GM23248 (cell line): ENCODE measurements around the gene XPNPEP1. TPM values are rescaled to one million over a fixed set of nuclear protein-coding genes. Genes with fewer than 3 reads are reported as not detected.
"Not testable (repeated sequence)": the region's sequence is repeated elsewhere in the genome, so short reads cannot be mapped to it uniquely, and the experiment has no call there.

Experiments
- DNase-seq: peaks from one replicate; pipeline ENCODE4 v3.0.0-alpha.2; 2015
- H2AFZ ChIP-seq: fragments of 200-600 bp; sonication (generic); 2 replicates; pipeline ENCODE4 v1.6.1; 2016; ENCODE audit warnings: antibody characterized with exemption
- H3F3A ChIP-seq: fragments of 200-600 bp; sonication (generic); 2 replicates; pipeline ENCODE4 v1.6.1; 2016; ENCODE audit warnings: mild to moderate bottlenecking, antibody characterized with exemption, mixed run types; ENCODE audit not compliant: insufficient read depth
- H3K27ac ChIP-seq: fragments of 200-600 bp; sonication (generic); 2 replicates; pipeline ENCODE4 v1.5.1; 2016; ENCODE audit warnings: mild to moderate bottlenecking
- H3K27me3 ChIP-seq: fragments of 200-600 bp; sonication (generic); replicated peaks from 2 replicates; pipeline ENCODE4 v1.6.1; 2016; ENCODE audit warnings: mild to moderate bottlenecking; ENCODE audit not compliant: insufficient read depth
- H3K36me3 ChIP-seq: fragments of 200-600 bp; sonication (generic); 2 replicates; pipeline ENCODE4 v1.6.1; 2016; ENCODE audit warnings: low read depth, mild to moderate bottlenecking
- H3K4me1 ChIP-seq: fragments of 200-600 bp; sonication (generic); 2 replicates; pipeline ENCODE4 v1.6.1; 2016; ENCODE audit warnings: mild to moderate bottlenecking; ENCODE audit not compliant: insufficient read depth
- H3K4me2 ChIP-seq: fragments of 200-600 bp; sonication (generic); one replicate; pipeline ENCODE4 v1.6.1; 2016; ENCODE audit warnings: mild to moderate bottlenecking; ENCODE audit not compliant: unreplicated experiment
- H3K4me3 ChIP-seq: fragments of 200-600 bp; sonication (generic); 2 replicates; pipeline ENCODE4 v1.5.1; 2016; ENCODE audit warnings: mild to moderate bottlenecking
- H3K79me2 ChIP-seq: fragments of 200-600 bp; sonication (generic); 2 replicates; pipeline ENCODE4 v1.6.1; 2016; ENCODE audit warnings: mild to moderate bottlenecking; ENCODE audit not compliant: insufficient read depth
- H3K9ac ChIP-seq: fragments of 200-600 bp; sonication (generic); 2 replicates; pipeline ENCODE4 v1.6.1; 2016; ENCODE audit warnings: mild to moderate bottlenecking
- H3K9me2 ChIP-seq: fragments of 200-600 bp; sonication (generic); 2 replicates; pipeline ENCODE4 v1.6.1; 2016; ENCODE audit warnings: mixed run types, mild to moderate bottlenecking, moderate library complexity; ENCODE audit not compliant: insufficient read depth
- H3K9me3 ChIP-seq: fragments of 200-600 bp; sonication (generic); one replicate; pipeline ENCODE4 v1.6.1; 2017; ENCODE audit warnings: low read depth
- H4K20me1 ChIP-seq: fragments of 200-600 bp; sonication (generic); 2 replicates; pipeline ENCODE4 v1.6.0; 2016; ENCODE audit not compliant: insufficient read depth
- EZH2 ChIP-seq: fragments of 200-600 bp; sonication (generic); IDR thresholded peaks from 2 replicates; pipeline ENCODE4 v1.6.1; 2018; ENCODE audit warnings: antibody characterized with exemption, mild to moderate bottlenecking; ENCODE audit not compliant: insufficient read depth, poor library complexity, severe bottlenecking
- EZH2phosphoT487 ChIP-seq: fragments of 200-600 bp; sonication (generic); IDR thresholded peaks from 2 replicates; pipeline ENCODE4 v1.6.1; 2018; ENCODE audit warnings: antibody characterized with exemption, moderate library complexity, mild to moderate bottlenecking, low read depth; ENCODE audit not compliant: insufficient read depth
- WGBS, 2 experiments: methylation state at CpG; one replicate each; pipeline ENCODE4 v1.1.6; 2015 to 2017; ENCODE audit warnings: low lambda C conversion rate in 2 of 2, low coverage in 1 of 2; ENCODE audit errors: missing lambda C conversion rate in 2 of 2; 5-methylcytosine and 5-hydroxymethylcytosine counted together
- in situ Hi-C: fragments of 300-500 bp; cut with MboI; formaldehyde crosslinking; loops from 2 replicates; pipeline ENCODE4 v1.15.0; 2020
- polyA plus RNA-seq: library from polyadenylated mRNA; unstranded; fragments of >200 nt; fragmentation: Nextera tagmentation; extraction: Ambion mirVana; gene quantifications from 2 replicates; pipeline ENCODE4 v1.2.1, GENCODE V29; 2016
- total RNA-seq: library from RNA; depleted of rRNA; stranded (reverse); fragments of >200 nt; shearing (Covaris generic); gene quantifications from 2 replicates; pipeline ENCODE4 v1.2.3, GENCODE V29; 2014

Gene XPNPEP1
- total and polyA plus RNA-seq, 2 experiments from 2014 or later, result 48.2 to 108 TPM

- DNase-seq, result no peak
- Histone ChIP-seq H3K4me3 (no peak overlapping the region), H4K20me1 (peaks cover 6% of the 10 kb centered on the region; the same call in 1 of the 2 replicates), H3K27ac (no peak overlapping the region), H3K9ac (no peak overlapping the region), H3K27me3 (no peaks in the 10 kb centered on the region), H3K4me1 (peaks cover 20% of the 10 kb centered on the region), H3K36me3 (no peaks in the 10 kb centered on the region), H3F3A (peaks cover 13% of the 10 kb centered on the region), H3K9me2 (no peaks in the 10 kb centered on the region), H3K9me3 (no peaks in the 10 kb centered on the region), H2AFZ (no peak overlapping the region), H3K4me2 (no peak overlapping the region), H3K79me2 (peaks cover 85% of the 10 kb centered on the region)
- in situ Hi-C loops, result no loop called here
- 97 to 100% methylated on average over 2 of the region's 2 CpGs for WGBS, 2 experiments
- no peak for TF ChIP-seq EZH2
- TF ChIP-seq EZH2phosphoT487, result no peak
These were observed 4.1 kb downstream of the XPNPEP1 start for GRCh38 chr10:109919220-109919619.

GRCh38 chr10:109918707-109919106, 4.6 kb downstream of the XPNPEP1 start:
- H3K4me1 ChIP-seq, result peaks cover 20% of the 10 kb centered on the region
- WGBS, 2 experiments, result 91 to 92% methylated on average over 6 of the region's 6 CpGs
- H2AFZ ChIP-seq, H3K4me3 ChIP-seq, H3K9ac ChIP-seq, H3K9me2 ChIP-seq, H4K20me1 ChIP-seq, H3K27ac ChIP-seq, H3K36me3 ChIP-seq, H3K9me3 ChIP-seq, DNase-seq, H3K4me2 ChIP-seq, H3K27me3 ChIP-seq, in situ Hi-C loops: not testable (repeated sequence)
- peaks cover 90% of the 10 kb centered on the region for H3K79me2 ChIP-seq
- H3F3A ChIP-seq, result peaks cover 14% of the 10 kb centered on the region

GRCh38 chr10:109915566-109915965, 7.7 kb downstream of the XPNPEP1 start:
- H3K79me2 ChIP-seq, result peaks cover 90% of the 10 kb centered on the region
- WGBS, 2 experiments, result 96 to 100% methylated on average over 2 of the region's 2 CpGs
- no peaks in the 10 kb centered on the region for H3K9me2 ChIP-seq
- peaks cover 14% of the 10 kb centered on the region; the same call in 1 of the 2 replicates for H4K20me1 ChIP-seq
- in situ Hi-C loops, result no loop called here
- no peak overlapping the region for H2AFZ ChIP-seq
- no peaks in the 10 kb centered on the region for H3K36me3 ChIP-seq
- peak overlapping the region; percentile 62 for H3K27ac ChIP-seq
- no peak for DNase-seq
- H3K4me2 ChIP-seq, result no peak overlapping the region
- H3K4me3 ChIP-seq, result no peak overlapping the region
- TF ChIP-seq EZH2 (no peak), EZH2phosphoT487 (no peak)
- H3F3A ChIP-seq, result peaks cover 33% of the 10 kb centered on the region
- no peak overlapping the region for H3K9ac ChIP-seq
- H3K9me3 ChIP-seq, result no peaks in the 10 kb centered on the region
- no peaks in the 10 kb centered on the region for H3K27me3 ChIP-seq
- H3K4me1 ChIP-seq, result peaks cover 28% of the 10 kb centered on the region

- H3K9me3 ChIP-seq, result no peaks in the 10 kb centered on the region
- WGBS, 2 experiments, result 5 to 17% methylated on average over 3 of the region's 3 CpGs
- no peak overlapping the region for H3K4me3 ChIP-seq
- peaks cover 14% of the 10 kb centered on the region; the same call in 1 of the 2 replicates for H4K20me1 ChIP-seq
- H3F3A ChIP-seq, result peaks cover 33% of the 10 kb centered on the region
- H3K79me2 ChIP-seq, result peaks cover 89% of the 10 kb centered on the region
- TF ChIP-seq EZH2 (no peak), EZH2phosphoT487 (no peak)
- H3K27ac ChIP-seq, result peak overlapping the region; percentile 62
- H3K9me2 ChIP-seq, result no peaks in the 10 kb centered on the region
- H3K9ac ChIP-seq, result no peak overlapping the region; the same call in 1 of the 2 replicates
- no peak overlapping the region for H2AFZ ChIP-seq
- in situ Hi-C loops, result no loop called here
- H3K27me3 ChIP-seq, result no peaks in the 10 kb centered on the region
- peak overlapping the region; percentile 33 for H3K4me2 ChIP-seq
- no peaks in the 10 kb centered on the region for H3K36me3 ChIP-seq
- peak; percentile 92 for DNase-seq
- H3K4me1 ChIP-seq, result peaks cover 28% of the 10 kb centered on the region
These were observed 8.3 kb downstream of the XPNPEP1 start for GRCh38 chr10:109914966-109915365.

GRCh38 chr10:109913306-109913892, 9.9 kb downstream of the XPNPEP1 start:
- 71 to 79% methylated on average over 4 of the region's 4 CpGs for WGBS, 2 experiments
- in situ Hi-C loops, result no loop called here
- no peak overlapping the region for H3K9ac ChIP-seq
- H3K4me3 ChIP-seq, result no peak overlapping the region
- no peaks in the 10 kb centered on the region for H3K9me2 ChIP-seq
- peaks cover 28% of the 10 kb centered on the region for H3K4me1 ChIP-seq
- DNase-seq, result no peak
- H3K27me3 ChIP-seq, result no peaks in the 10 kb centered on the region
- peak overlapping the region; percentile 51 for H3K27ac ChIP-seq
- H4K20me1 ChIP-seq, result peaks cover 14% of the 10 kb centered on the region; the same call in 1 of the 2 replicates
- H3K36me3 ChIP-seq, result no peaks in the 10 kb centered on the region
- peaks cover 33% of the 10 kb centered on the region for H3F3A ChIP-seq
- H2AFZ ChIP-seq, result no peak overlapping the region
- no peak overlapping the region for H3K4me2 ChIP-seq
- H3K79me2 ChIP-seq, result peaks cover 89% of the 10 kb centered on the region
- TF ChIP-seq EZH2 (no peak), EZH2phosphoT487 (no peak)
- no peaks in the 10 kb centered on the region for H3K9me3 ChIP-seq
